HG03039 (cell line): ENCODE results near the gene KRTAP20-4.

Experiments
- ATAC-seq: cut with Tn5 transposase; IDR thresholded peaks from one replicate; pipeline ENCODE4 v1.9.1; 2021; ENCODE audit warnings: mild to moderate bottlenecking, moderate library complexity; ENCODE audit not compliant: unreplicated experiment

KRTAP20-4 gene

GRCh38 chr21:30620522-30620921, at the start of gene KRTAP20-4:
Gene KRTAP20-4, plus strand, starts transcription at chr21:30620627.
- no peak for ATAC-seq

GRCh38 chr21:30577766-30578165, 42.7 kb upstream of the KRTAP20-4 start:
- no peak for ATAC-seq

GRCh38 chr21:30579346-30579745, 41.1 kb upstream of the KRTAP20-4 start:
- no peak for ATAC-seq

- ATAC-seq = no peak
Measured at GRCh38 chr21:30580132-30580531, 40.3 kb upstream of the KRTAP20-4 start.

GRCh38 chr21:30582870-30583269, 37.6 kb upstream of the KRTAP20-4 start:
- no peak for ATAC-seq

GRCh38 chr21:30590297-30590696, 30.1 kb upstream of the KRTAP20-4 start, which contains the start of gene KRTAP22-2:
Gene KRTAP22-2, minus strand, starts transcription at chr21:30590397.
- no peak for ATAC-seq

GRCh38 chr21:30592140-30592539, 28.3 kb upstream of the KRTAP20-4 start, which contains the start of gene KRTAP6-3:
Gene KRTAP6-3, plus strand, starts transcription at chr21:30592440. Its CDS starts 6 bp downstream, at chr21:30592446.
- no peak for ATAC-seq

- ATAC-seq = no peak
Measured at GRCh38 chr21:30598802-30599201, 21.6 kb upstream of the KRTAP20-4 start, which contains the start of gene KRTAP6-2. Gene KRTAP6-2, minus strand, starts transcription at chr21:30598902. Its CDS starts 28 bp downstream, at chr21:30598874.

GRCh38 chr21:30600787-30601186, 19.6 kb upstream of the KRTAP20-4 start, which contains the start of gene KRTAP22-1:
Gene KRTAP22-1, plus strand, starts transcription at chr21:30601087.
- ATAC-seq = no peak

- ATAC-seq = no peak
Measured at GRCh38 chr21:30605968-30606367, 14.5 kb upstream of the KRTAP20-4 start.

GRCh38 chr21:30612132-30612531, 8.3 kb upstream of the KRTAP20-4 start:
- no peak for ATAC-seq

- ATAC-seq = no peak
Measured at GRCh38 chr21:30613836-30614235, 6.6 kb upstream of the KRTAP20-4 start, which contains the start of gene KRTAP6-1. Gene KRTAP6-1, minus strand, starts transcription at chr21:30613930. Its CDS starts 26 bp downstream, at chr21:30613904.

GRCh38 chr21:30615199-30615598, 5.2 kb upstream of the KRTAP20-4 start:
- ATAC-seq = no peak

- no peak for ATAC-seq
Measured at GRCh38 chr21:30616125-30616524, 4.3 kb upstream of the KRTAP20-4 start, which contains the start of gene KRTAP20-1. Gene KRTAP20-1, plus strand, starts transcription at chr21:30616425. Its CDS starts 30 bp downstream, at chr21:30616455.

GRCh38 chr21:30620080-30620479, 347 bp upstream of the KRTAP20-4 start:
- no peak for ATAC-seq

- ATAC-seq = no peak
Measured at GRCh38 chr21:30623362-30623761, 2.9 kb downstream of the KRTAP20-4 start.

GRCh38 chr21:30625449-30626165, 5.2 kb downstream of the KRTAP20-4 start:
- ATAC-seq = no peak

GRCh38 chr21:30628109-30628508, 7.7 kb downstream of the KRTAP20-4 start:
- no peak for ATAC-seq

- ATAC-seq = no peak
Measured at GRCh38 chr21:30629200-30629599, 8.8 kb downstream of the KRTAP20-4 start.

- no peak for ATAC-seq
Measured at GRCh38 chr21:30634906-30635305, 14.5 kb downstream of the KRTAP20-4 start, which contains the start of gene KRTAP20-2. Gene KRTAP20-2, plus strand, starts transcription at chr21:30635206. Its CDS starts 58 bp downstream, at chr21:30635264.

- ATAC-seq = no peak
Measured at GRCh38 chr21:30638686-30639085, 18.3 kb downstream of the KRTAP20-4 start.

GRCh38 chr21:30642564-30642963, 22.1 kb downstream of the KRTAP20-4 start, which contains the start of gene KRTAP20-3:
Gene KRTAP20-3, plus strand, starts transcription at chr21:30642864.
- ATAC-seq = no peak
